ENCODE data around the gene CBLN2. TPM values are rescaled to one million over a fixed set of nuclear protein-coding genes. Genes with fewer than 3 reads are reported as not detected.
A peak's percentile ranks its signal among the peaks of the same experiment; 100 is the strongest.

CBLN2 gene
- total RNA-seq (under 1 TPM in 1 of 2 donors, not detected in 1; 0.49 TPM), polyA plus RNA-seq (not detected)
- long read RNA-seq, donor 1 = 0 reads
- long read RNA-seq, donor 2 = 0 reads

DNA sequence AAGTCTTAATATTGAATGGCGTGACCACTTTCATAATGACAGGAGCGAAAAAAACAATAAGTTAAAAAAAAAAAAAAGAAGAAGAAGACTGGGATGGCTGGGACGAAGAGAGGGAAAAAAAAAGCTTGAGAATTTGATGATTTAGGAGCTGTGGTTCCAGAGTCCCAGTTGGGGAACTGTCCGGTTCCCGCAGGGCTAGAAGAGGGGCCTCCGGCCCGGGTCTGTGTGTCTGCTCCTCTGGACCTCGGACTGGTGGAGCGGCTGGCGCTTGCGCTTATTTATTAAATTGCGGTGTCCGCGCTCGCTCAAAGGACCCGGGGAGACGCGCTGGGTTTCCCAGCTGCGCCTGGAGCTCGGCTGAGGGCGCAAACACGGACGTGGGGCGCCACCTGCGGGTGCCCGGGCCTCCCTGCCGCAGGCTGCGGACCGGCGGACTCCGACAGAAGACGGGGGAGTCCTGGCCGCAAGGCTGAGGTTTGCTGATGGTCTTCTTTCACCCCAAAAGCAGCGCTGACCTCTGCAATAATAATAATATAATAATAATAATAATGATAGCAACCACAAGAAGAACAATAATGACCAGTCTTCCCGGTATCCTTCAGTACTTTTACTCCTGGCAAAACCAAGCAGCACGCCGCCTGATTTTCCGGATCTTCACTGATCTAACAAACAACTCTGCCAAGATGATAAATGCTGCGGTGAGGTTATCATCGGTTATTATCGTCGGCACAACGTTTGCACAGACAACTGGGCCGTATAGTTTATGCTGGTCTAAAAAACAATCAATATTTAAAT, at the start of gene CBLN2:
Gene CBLN2, minus strand, starts transcription at position 251 of the 795 bp plus-strand sequence. CDS start 2,182 bp downstream, outside the sequence.
- 4% methylated on average over 44 of the region's 44 CpGs for WGBS, 2 donors
- Histone ChIP-seq H3K27ac (ENCODE audit: low read depth in 1 of 2, low read length in 2 of 2) (no peak within 1 kb of the TSS), H3K27me3 (ENCODE audit: control insufficient read depth in 1 of 2, insufficient read depth in 2 of 2, low read length in 1 of 2) (peaks cover 0 to 4% of the 10 kb centered on the region in 2 donors), H3K4me1 (ENCODE audit: control insufficient read depth in 1 of 2, insufficient read depth in 2 of 2, low read length in 2 of 2) (no peaks in the 10 kb centered on the region), H3K36me3 (ENCODE audit: control insufficient read depth in 1 of 2, insufficient read depth in 2 of 2, low read length in 1 of 2) (no peaks in the 10 kb centered on the region), H3K9me3 (ENCODE audit: control insufficient read depth, low read length) (peaks cover 1% of the 10 kb centered on the region), H3K4me3 (ENCODE audit: low read length in 2 of 2) (no peak within 1 kb of the TSS)
- DNase-seq (peak in 1 of 2 donors; percentile 68), ATAC-seq (ENCODE audit: low FRiP score) (peak; percentile 39)
- intact Hi-C loops (cut with DNase I) = no loop called here

GRCh38 chr18:72588360-72588759, 44.2 kb upstream of the CBLN2 start:
- H3K4me3 ChIP-seq (ENCODE audit: low read length in 2 of 2) = no peak overlapping the region
- H3K36me3 ChIP-seq (ENCODE audit: control insufficient read depth in 1 of 2, insufficient read depth in 2 of 2, low read length in 1 of 2) = no peaks in the 10 kb centered on the region
- intact Hi-C loops (cut with DNase I) = no loop called here
- ATAC-seq (ENCODE audit: low FRiP score) (no peak), DNase-seq (no peak)
- peaks cover 1% of the 10 kb centered on the region for H3K9me3 ChIP-seq (ENCODE audit: control insufficient read depth, low read length)
- H3K27me3 ChIP-seq (ENCODE audit: control insufficient read depth in 1 of 2, insufficient read depth in 2 of 2, low read length in 1 of 2) = no peaks in the 10 kb centered on the region
- no peak overlapping the region for H3K27ac ChIP-seq (ENCODE audit: low read depth in 1 of 2, low read length in 2 of 2)
- H3K4me1 ChIP-seq (ENCODE audit: control insufficient read depth in 1 of 2, insufficient read depth in 2 of 2, low read length in 2 of 2) = no peaks in the 10 kb centered on the region
- 55 to 58% methylated on average over 5 of the region's 5 CpGs for WGBS, 2 donors

- Histone ChIP-seq H3K27ac (ENCODE audit: low read depth in 1 of 2, low read length in 2 of 2) (no peak overlapping the region), H3K4me3 (ENCODE audit: low read length in 2 of 2) (no peak overlapping the region), H3K27me3 (ENCODE audit: control insufficient read depth in 1 of 2, insufficient read depth in 2 of 2, low read length in 1 of 2) (no peaks in the 10 kb centered on the region), H3K9me3 (ENCODE audit: control insufficient read depth, low read length) (peaks cover 1% of the 10 kb centered on the region), H3K36me3 (ENCODE audit: control insufficient read depth in 1 of 2, insufficient read depth in 2 of 2, low read length in 1 of 2) (no peaks in the 10 kb centered on the region), H3K4me1 (ENCODE audit: control insufficient read depth in 1 of 2, insufficient read depth in 2 of 2, low read length in 2 of 2) (no peaks in the 10 kb centered on the region)
- no peak for ATAC-seq (ENCODE audit: low FRiP score)
- DNase-seq = no peak
- 92 to 93% methylated on average over 3 of the region's 3 CpGs for WGBS, 2 donors
- intact Hi-C loops (cut with DNase I) = no loop called here
Measured at GRCh38 chr18:72584787-72585186, 40.6 kb upstream of the CBLN2 start.

- WGBS, 2 donors = 58 to 67% methylated on average over 3 of the region's 3 CpGs
- H3K27ac ChIP-seq (ENCODE audit: low read depth in 1 of 2, low read length in 2 of 2) = no peak overlapping the region
Measured at GRCh38 chr18:72581976-72582375, 37.8 kb upstream of the CBLN2 start.

GRCh38 chr18:72572896-72573295, 28.8 kb upstream of the CBLN2 start:
- no peaks in the 10 kb centered on the region for H3K9me3 ChIP-seq (ENCODE audit: control insufficient read depth, low read length)
- no peak overlapping the region for H3K27ac ChIP-seq (ENCODE audit: low read depth in 1 of 2, low read length in 2 of 2)
- no peaks in the 10 kb centered on the region for H3K36me3 ChIP-seq (ENCODE audit: control insufficient read depth in 1 of 2, insufficient read depth in 2 of 2, low read length in 1 of 2)
- DNase-seq (no peak), ATAC-seq (ENCODE audit: low FRiP score) (no peak)
- intact Hi-C loops (cut with DNase I) = no loop called here
- H3K4me1 ChIP-seq (ENCODE audit: control insufficient read depth in 1 of 2, insufficient read depth in 2 of 2, low read length in 2 of 2) = no peaks in the 10 kb centered on the region
- no peaks in the 10 kb centered on the region for H3K27me3 ChIP-seq (ENCODE audit: control insufficient read depth in 1 of 2, insufficient read depth in 2 of 2, low read length in 1 of 2)
- no peak overlapping the region for H3K4me3 ChIP-seq (ENCODE audit: low read length in 2 of 2)
- 77 to 84% methylated on average over 2 of the region's 2 CpGs for WGBS, 2 donors

More at GRCh38 chr18:72581976-72582375, 37.8 kb upstream of the CBLN2 start:
- no peak for DNase-seq
- Histone ChIP-seq H3K27me3 (ENCODE audit: control insufficient read depth in 1 of 2, insufficient read depth in 2 of 2, low read length in 1 of 2) (no peaks in the 10 kb centered on the region), H3K36me3 (ENCODE audit: control insufficient read depth in 1 of 2, insufficient read depth in 2 of 2, low read length in 1 of 2) (no peaks in the 10 kb centered on the region), H3K4me3 (ENCODE audit: low read length in 2 of 2) (no peak overlapping the region), H3K4me1 (ENCODE audit: control insufficient read depth in 1 of 2, insufficient read depth in 2 of 2, low read length in 2 of 2) (no peaks in the 10 kb centered on the region), H3K9me3 (ENCODE audit: control insufficient read depth, low read length) (peaks cover 1% of the 10 kb centered on the region)
- intact Hi-C loops (cut with DNase I) = no loop called here
- ATAC-seq (ENCODE audit: low FRiP score) = no peak

DNA sequence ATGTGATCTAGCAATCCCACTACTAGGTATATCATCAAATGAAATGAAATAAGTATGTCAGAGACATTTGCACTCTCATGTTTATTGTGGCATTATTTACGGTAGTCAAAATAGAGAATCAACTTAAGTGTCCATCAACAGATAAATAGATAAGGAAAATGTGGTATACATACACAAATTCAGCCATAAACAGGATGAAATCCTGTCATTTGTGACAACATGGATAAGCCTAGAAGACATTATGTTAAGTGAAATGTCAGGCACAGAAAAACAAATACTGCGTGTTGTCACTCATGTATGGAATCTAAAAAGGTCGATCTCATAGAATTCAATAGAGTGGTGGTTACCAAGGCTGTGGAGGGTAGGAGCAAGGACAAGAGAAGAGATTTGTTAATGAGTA, 22.1 kb upstream of the CBLN2 start:
- Histone ChIP-seq H3K4me1 (ENCODE audit: control insufficient read depth in 1 of 2, insufficient read depth in 2 of 2, low read length in 2 of 2) (no peaks in the 10 kb centered on the region), H3K27me3 (ENCODE audit: control insufficient read depth in 1 of 2, insufficient read depth in 2 of 2, low read length in 1 of 2) (no peaks in the 10 kb centered on the region), H3K36me3 (ENCODE audit: control insufficient read depth in 1 of 2, insufficient read depth in 2 of 2, low read length in 1 of 2) (no peaks in the 10 kb centered on the region), H3K4me3 (ENCODE audit: low read length in 2 of 2) (no peak overlapping the region), H3K9me3 (ENCODE audit: control insufficient read depth, low read length) (peaks cover 5% of the 10 kb centered on the region), H3K27ac (ENCODE audit: low read depth in 1 of 2, low read length in 2 of 2) (no peak overlapping the region)
- intact Hi-C loops (cut with DNase I) = no loop called here
- no peak for DNase-seq
- WGBS, 2 donors = 78 to 86% methylated on average over 3 of the region's 3 CpGs
- ATAC-seq (ENCODE audit: low FRiP score) = no peak

- no peaks in the 10 kb centered on the region for H3K4me1 ChIP-seq (ENCODE audit: control insufficient read depth in 1 of 2, insufficient read depth in 2 of 2, low read length in 2 of 2)
- H3K9me3 ChIP-seq (ENCODE audit: control insufficient read depth, low read length) = no peaks in the 10 kb centered on the region
- no peaks in the 10 kb centered on the region for H3K27me3 ChIP-seq (ENCODE audit: control insufficient read depth in 1 of 2, insufficient read depth in 2 of 2, low read length in 1 of 2)
- 85 to 93% methylated on average over 1 of the region's 1 CpG for WGBS, 2 donors
- intact Hi-C loops (cut with DNase I) = no loop called here
- DNase-seq = no peak
- no peak overlapping the region for H3K27ac ChIP-seq (ENCODE audit: low read depth in 1 of 2, low read length in 2 of 2)
- no peaks in the 10 kb centered on the region for H3K36me3 ChIP-seq (ENCODE audit: control insufficient read depth in 1 of 2, insufficient read depth in 2 of 2, low read length in 1 of 2)
- no peak overlapping the region for H3K4me3 ChIP-seq (ENCODE audit: low read length in 2 of 2)
- no peak for ATAC-seq (ENCODE audit: low FRiP score)
Measured at GRCh38 chr18:72555968-72556367, 11.8 kb upstream of the CBLN2 start.

GRCh38 chr18:72555101-72555500, 11.0 kb upstream of the CBLN2 start:
- no peak overlapping the region for H3K27ac ChIP-seq (ENCODE audit: low read depth in 1 of 2, low read length in 2 of 2)
- no peaks in the 10 kb centered on the region for H3K9me3 ChIP-seq (ENCODE audit: control insufficient read depth, low read length)
- no peak for ATAC-seq (ENCODE audit: low FRiP score)
- no peak for DNase-seq
- 31 to 39% methylated on average over 7 of the region's 7 CpGs for WGBS, 2 donors
- H3K4me3 ChIP-seq (ENCODE audit: low read length in 2 of 2) = no peak overlapping the region
- H3K36me3 ChIP-seq (ENCODE audit: control insufficient read depth in 1 of 2, insufficient read depth in 2 of 2, low read length in 1 of 2) = no peaks in the 10 kb centered on the region
- H3K4me1 ChIP-seq (ENCODE audit: control insufficient read depth in 1 of 2, insufficient read depth in 2 of 2, low read length in 2 of 2) = no peaks in the 10 kb centered on the region
- no peaks in the 10 kb centered on the region for H3K27me3 ChIP-seq (ENCODE audit: control insufficient read depth in 1 of 2, insufficient read depth in 2 of 2, low read length in 1 of 2)
- intact Hi-C loops (cut with DNase I) = no loop called here
